GM21447 (cell line): ENCODE data around the gene NDUFB5.
"Not testable (repeated sequence)": the region's sequence is repeated elsewhere in the genome, so short reads cannot be mapped to it uniquely, and the experiment has no call there.

Source experiments
- ATAC-seq: cut with Tn5 transposase; IDR thresholded peaks from one replicate; pipeline ENCODE4 v1.9.1; 2021; ENCODE audit not compliant: unreplicated experiment

The NDUFB5 gene

GRCh38 chr3:179630753-179631451 is 26.3 kb downstream of the NDUFB5 start:
- ATAC-seq: no peak

DNA sequence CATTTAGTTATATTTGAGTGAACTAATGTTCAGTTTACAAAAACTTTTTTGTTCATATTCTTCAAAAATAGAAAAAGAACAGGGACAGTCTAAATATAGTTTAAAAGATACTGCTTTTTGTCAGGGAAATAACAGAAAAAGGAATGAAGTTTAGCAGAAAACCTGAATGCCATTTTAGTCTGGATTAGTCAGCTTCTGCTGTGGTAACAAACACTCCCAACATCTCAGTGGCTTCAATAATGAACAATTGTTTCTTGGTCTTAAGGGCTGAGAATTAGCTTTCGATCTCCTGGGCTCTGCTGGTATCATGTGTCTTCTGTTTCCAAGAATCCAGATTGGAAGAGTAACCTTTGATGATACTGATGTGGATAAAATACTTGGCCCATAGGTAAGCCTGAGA is 35.9 kb downstream of the NDUFB5 start:
- no peak for ATAC-seq

DNA sequence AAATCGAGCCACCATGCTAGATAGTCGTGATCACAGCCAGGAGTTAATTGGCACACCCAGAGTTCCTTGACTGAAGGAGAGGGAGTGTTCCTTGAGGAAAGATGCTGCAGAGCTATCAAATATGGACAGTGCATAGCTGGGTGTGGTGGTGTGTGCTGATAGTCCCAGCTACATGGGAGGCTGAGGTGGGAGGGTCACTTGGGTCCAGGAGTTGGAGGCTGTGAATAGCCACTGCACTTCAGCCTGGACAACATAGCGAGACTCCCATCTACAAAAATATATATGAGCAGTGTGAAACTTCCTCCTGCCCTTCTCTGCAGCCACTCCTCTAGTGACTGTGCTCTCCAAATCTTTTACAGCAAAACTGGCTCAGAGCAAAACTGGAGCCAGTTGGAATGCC is 38.3 kb downstream of the NDUFB5 start:
- no peak for ATAC-seq

DNA sequence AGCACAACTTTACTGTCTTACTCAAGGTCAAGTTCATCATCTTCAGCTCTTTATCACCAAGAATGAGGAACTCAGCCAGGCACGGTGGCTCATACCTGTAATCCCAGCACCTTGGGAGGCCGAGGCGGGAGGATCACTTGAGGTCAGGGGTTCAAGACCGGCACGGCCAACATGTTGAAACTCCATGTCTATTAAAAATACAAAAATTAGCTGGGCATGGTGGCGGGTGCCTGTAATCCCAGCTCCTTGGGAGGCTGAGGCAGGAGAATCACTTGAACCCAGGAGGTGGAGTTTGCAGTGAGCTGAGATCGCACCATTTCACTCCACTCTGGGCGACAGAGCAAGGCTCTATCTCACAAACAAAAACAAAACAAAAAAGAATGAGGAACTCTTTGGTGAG is 39.2 kb downstream of the NDUFB5 start:
- ATAC-seq: not testable (repeated sequence)

DNA sequence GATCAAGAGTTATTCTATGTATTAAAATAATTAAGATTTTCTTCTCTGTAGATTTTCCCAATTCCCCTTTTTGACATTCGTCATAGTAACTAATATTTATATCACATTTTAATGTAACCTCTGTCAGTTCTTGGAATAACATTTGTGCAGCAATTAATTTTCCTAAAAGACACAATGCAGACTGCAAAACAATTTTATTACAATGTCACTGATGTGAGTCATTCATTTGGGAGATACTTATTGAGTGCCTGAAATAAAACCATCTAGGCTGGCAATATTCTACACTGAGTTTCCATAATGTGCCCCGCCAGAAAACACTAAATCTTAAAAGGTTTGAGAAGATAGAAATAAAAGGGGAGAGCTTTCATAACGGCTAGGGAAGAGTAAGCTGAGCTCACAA is 41.6 kb downstream of the NDUFB5 start:
- ATAC-seq: no peak

DNA sequence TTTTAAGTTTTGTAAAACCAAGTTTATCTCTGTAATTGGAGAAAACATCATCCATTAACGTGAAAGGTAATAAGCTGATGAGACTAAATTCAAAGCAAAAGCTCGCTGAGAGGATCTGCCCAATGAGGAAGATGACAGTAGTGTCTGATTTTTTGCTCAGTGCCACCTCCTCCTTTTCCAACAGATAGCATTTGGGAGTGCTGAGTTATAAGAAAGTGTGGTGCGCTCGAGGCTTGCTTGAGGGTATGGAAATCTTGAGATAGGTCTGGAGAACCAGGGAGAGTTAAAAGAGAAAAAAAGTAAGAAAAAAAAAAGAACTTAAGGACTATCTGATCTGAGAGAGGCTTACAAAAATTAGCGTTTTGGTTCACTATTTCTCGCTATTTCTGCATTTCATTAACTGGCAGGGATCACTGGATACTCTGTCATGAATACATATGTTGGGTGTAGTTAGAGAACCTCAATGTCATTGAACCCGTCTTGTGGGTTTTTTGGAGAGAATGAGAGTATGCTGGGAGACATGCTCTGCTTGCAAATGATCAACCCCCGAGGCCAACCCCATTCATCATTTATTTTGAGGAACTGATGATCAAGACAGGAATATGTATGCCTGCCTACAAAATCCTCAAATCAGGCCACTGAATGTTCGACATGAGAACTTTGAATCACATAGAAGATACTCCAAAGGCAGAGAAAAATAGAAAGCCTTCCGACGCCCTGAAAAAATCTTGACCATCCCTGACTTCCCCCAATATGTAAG is 47.3 kb downstream of the NDUFB5 start:
- no peak for ATAC-seq

- peak; percentile 48 for ATAC-seq
Measured at GRCh38 chr3:179652447-179653095, 48.0 kb downstream of the NDUFB5 start, which contains the start of gene USP13. USP13 (plus strand) TSS chr3:179653040; CDS start chr3:179653226, 186 bp downstream.

GRCh38 chr3:179653096-179653797 is 48.7 kb downstream of the NDUFB5 start:
- peak; percentile 67 for ATAC-seq

DNA sequence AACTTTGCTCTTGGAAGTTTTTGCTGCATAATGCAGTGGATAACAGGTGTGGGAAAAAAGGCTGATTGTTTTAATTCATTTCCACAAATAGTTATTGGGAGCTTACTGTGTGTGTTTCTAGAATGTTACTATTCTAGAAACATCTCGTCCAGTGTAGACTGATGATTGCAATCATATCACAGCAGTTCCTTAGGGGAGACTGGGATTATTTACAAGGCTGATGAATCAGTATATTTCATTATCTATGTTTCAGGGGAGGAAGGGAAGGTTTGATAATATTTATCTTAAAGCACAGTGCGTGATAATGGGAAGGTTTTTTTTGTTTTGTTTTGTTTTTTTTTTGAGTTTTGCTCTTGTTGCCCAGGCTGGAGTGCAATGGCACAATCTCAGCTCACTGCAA is 50.6 kb downstream of the NDUFB5 start:
- no peak for ATAC-seq

DNA sequence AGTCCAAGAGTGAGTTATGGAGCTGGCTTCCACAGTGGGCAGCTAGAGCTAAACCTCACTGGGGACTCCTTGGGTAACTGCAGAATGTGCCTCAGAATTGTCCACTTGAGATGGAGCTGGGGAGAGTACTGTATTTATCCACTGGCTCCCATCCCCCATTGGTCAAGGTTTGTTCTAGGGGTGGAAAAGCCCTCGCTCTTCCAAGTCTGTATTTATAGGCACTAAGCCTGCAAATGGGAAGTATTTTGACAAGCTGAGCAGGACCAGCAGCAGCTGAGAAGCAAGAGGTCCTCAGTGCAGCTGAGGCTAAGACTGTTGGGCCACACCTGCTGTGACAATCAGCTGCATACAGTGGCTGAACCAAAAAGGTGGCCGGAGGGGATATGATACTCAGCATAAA is 54.0 kb downstream of the NDUFB5 start:
- ATAC-seq: no peak

DNA sequence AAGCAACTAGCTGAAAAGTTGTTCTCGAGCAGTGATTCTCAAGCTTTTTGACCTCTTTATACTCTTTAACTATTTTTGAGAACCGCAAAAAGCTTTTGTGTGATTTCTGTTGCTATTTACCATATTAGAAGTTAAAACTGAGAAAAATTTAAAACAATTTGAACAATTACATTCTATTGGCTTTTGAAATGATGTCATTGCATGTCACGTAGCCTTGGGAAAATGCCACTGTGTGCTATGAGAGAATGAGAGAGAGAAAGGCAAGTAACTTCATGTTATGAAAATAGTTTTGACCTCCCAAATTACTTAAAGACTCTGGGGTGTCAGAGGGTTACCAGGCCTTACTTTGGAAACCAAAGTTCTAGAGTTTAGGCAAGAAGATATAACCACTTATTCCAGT is 56.3 kb downstream of the NDUFB5 start:
- ATAC-seq: no peak

DNA sequence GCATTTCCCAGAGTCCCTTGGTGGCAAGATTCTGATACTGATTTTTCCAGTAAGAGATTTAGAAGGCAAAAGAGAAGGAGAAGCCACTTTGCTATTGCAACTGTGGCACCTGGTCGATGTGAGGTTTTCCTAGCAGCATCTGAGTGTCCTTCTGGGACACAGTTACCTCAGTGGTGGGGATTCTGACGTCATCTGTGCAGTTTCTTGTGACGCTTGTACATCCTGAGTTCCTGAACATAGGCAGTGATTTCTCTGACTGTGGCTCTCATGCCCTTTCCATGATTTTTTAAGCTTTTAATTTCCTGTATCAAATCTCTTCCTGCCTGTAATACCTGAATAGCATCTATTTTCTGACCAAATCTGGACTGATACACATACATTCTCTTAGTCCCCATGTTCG is 57.2 kb downstream of the NDUFB5 start:
- ATAC-seq: no peak

- no peak for ATAC-seq
Measured at GRCh38 chr3:179663093-179663492, 58.5 kb downstream of the NDUFB5 start.

- ATAC-seq: no peak
Measured at GRCh38 chr3:179666030-179666429, 61.4 kb downstream of the NDUFB5 start.

GRCh38 chr3:179666436-179667035 is 61.9 kb downstream of the NDUFB5 start:
- no peak for ATAC-seq

GRCh38 chr3:179668429-179668828 is 63.8 kb downstream of the NDUFB5 start:
- ATAC-seq: no peak

DNA sequence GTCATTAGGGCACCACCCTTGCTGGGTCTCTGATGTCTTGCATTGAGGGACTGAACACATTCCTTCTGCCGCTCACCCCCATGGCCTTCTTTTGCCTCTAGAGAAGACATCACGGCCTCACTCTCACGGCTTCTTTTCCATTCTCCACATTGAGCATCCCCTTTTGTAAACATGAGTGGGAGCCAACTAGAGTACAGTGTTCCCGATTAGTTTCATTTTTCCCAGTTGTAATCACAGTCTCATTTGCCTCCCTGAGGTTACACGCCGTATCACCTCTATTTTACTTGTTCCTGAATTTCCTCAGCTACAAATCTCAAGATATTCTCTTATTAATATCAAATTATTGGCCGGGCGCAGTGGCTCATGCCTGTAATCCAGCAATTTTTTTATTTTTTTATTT is 65.7 kb downstream of the NDUFB5 start:
- no peak for ATAC-seq

GRCh38 chr3:179671309-179671708 is 66.7 kb downstream of the NDUFB5 start:
- no peak for ATAC-seq

GRCh38 chr3:179671747-179672242 is 67.2 kb downstream of the NDUFB5 start:
- no peak for ATAC-seq

DNA sequence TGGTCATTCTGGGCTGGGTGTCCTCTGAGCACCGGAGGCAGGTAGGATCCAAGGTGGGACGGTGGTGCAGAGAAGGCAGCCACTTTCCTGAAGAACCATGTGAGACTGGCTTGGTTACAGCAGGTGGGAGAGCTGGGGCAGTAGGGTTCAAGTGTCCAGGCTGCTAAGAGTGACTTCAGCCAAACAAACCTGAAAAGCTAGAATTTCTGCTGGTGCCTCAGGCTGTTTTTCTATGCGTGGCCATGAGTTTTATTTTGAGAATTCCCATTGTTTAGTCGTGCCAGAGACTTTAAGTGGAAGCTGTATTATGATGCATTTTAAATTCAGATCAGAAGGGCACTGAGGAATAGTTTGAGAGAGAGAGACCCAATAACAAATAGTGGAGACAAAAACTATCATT is 68.3 kb downstream of the NDUFB5 start:
- ATAC-seq: no peak

DNA sequence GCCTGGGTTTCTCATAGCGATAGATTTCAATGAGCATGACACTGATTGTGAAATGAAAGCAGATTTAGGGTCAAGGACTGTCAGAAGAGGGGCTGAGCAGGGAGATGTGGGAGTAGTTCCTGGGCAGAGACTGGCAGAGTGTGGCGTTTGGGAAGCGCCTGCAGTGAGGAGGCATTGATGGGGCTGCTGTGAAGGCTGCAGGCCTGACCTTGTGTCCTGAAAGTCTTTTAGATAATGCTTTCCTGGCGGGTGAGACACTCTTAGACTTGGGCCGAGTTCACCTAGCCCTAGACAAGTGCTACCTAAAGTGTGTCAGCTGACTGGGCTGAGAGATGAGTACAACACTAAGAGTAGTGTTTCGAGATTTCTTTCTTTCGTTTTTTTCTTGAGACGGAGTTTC is 68.9 kb downstream of the NDUFB5 start:
- no peak for ATAC-seq
